Measurements from ENCODE around the gene KLHL11. TPM values are rescaled to one million over a fixed set of nuclear protein-coding genes. Genes with fewer than 3 reads are reported as not detected.
A peak's percentile ranks its signal among the peaks of the same experiment; 100 is the strongest.
"Not testable (repeated sequence)": the region's sequence is repeated elsewhere in the genome, so short reads cannot be mapped to it uniquely, and the experiment has no call there.

KLHL11 gene
- total and polyA plus RNA-seq, 2 donors (not counting 1 experiment from before 2014, with no cell fraction given), result 8.7 to 24.4 TPM

DNA sequence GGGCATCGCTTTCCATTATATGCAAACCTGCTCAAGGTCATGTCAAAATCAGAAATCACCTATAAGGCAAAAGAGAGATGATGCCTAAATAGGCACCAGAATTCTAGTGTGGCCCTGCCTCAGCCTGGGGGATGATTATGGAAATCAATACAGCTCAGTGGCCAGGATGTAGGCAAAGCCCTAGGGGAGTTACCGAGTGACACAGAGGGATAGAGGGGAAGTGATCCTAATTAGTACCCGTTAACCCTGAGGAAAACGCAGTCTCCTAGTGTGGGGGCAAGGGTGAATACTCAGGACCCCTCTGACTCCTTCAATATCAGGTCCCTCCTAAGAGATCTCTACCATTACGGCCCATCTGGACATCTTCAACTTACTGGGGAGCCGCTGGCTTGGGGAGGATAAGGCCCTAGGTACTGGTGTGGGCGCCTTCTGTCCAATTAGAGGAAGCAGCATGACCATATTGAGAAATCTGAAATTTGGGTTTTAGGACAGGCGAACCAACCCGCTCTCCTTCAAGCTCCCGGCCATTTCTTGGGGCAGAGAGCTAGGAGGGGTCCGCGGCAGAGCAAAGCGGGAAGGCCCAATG lies 29.9 kb downstream of the KLHL11 start:
- peak overlapping the region; percentile 80 for H3K4me2 ChIP-seq (ENCODE audit: extremely low read depth, insufficient read depth, low read length)
- H3K27ac ChIP-seq (ENCODE audit: insufficient read depth, low read length), result no peak overlapping the region
- H3K4me1 ChIP-seq (ENCODE audit: control insufficient read depth, extremely low read depth, insufficient read depth, low read length), result peaks cover 2% of the 10 kb centered on the region
- H4K20me1 ChIP-seq (ENCODE audit: control insufficient read depth, extremely low read depth, insufficient read depth, low read length), result no peaks in the 10 kb centered on the region
- TF ChIP-seq EZH2 (IDR thresholded peaks at IDR 0.05; ENCODE audit: low read length, missing control alignments), result no peak
- TF ChIP-seq, protein P1, sequence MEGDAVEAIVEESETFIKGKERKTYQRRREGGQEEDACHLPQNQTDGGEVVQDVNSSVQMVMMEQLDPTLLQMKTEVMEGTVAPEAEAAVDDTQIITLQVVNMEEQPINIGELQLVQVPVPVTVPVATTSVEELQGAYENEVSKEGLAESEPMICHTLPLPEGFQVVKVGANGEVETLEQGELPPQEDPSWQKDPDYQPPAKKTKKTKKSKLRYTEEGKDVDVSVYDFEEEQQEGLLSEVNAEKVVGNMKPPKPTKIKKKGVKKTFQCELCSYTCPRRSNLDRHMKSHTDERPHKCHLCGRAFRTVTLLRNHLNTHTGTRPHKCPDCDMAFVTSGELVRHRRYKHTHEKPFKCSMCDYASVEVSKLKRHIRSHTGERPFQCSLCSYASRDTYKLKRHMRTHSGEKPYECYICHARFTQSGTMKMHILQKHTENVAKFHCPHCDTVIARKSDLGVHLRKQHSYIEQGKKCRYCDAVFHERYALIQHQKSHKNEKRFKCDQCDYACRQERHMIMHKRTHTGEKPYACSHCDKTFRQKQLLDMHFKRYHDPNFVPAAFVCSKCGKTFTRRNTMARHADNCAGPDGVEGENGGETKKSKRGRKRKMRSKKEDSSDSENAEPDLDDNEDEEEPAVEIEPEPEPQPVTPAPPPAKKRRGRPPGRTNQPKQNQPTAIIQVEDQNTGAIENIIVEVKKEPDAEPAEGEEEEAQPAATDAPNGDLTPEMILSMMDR (conservative IDR thresholded peaks at IDR 0.05 in 1 of 2, IDR thresholded peaks at IDR 0.05 in 1 of 2; ENCODE audit: low read depth in 1 of 2, low read length in 2 of 2), result no peak
- H2AFZ ChIP-seq (ENCODE audit: low read length), result no peak overlapping the region
- H3K36me3 ChIP-seq (ENCODE audit: control insufficient read depth, insufficient read depth, low read length), result no peaks in the 10 kb centered on the region
- H3K27me3 ChIP-seq (ENCODE audit: control insufficient read depth, insufficient read depth, low read length), result no peaks in the 10 kb centered on the region
- no peaks in the 10 kb centered on the region for H3K9me3 ChIP-seq (ENCODE audit: control insufficient read depth, insufficient read depth, low read depth, low read length)
- peak in 1 of 2 donors; percentile 7 for DNase-seq (ENCODE audit: low read depth in 2 of 2)
- H3K9ac ChIP-seq (ENCODE audit: insufficient read depth, low read length), result peak overlapping the region; percentile 44
- no peaks in the 10 kb centered on the region for H3K79me2 ChIP-seq (ENCODE audit: control insufficient read depth, insufficient read depth, low read length)
- peak overlapping the region; percentile 57 to 82 (median 66) for H3K4me3 ChIP-seq (replicated peaks in 1 of 4; ENCODE audit: control extremely low read depth in 1 of 4, insufficient read depth in 1 of 4, low read depth in 3 of 4, low read length in 4 of 4)

DNA sequence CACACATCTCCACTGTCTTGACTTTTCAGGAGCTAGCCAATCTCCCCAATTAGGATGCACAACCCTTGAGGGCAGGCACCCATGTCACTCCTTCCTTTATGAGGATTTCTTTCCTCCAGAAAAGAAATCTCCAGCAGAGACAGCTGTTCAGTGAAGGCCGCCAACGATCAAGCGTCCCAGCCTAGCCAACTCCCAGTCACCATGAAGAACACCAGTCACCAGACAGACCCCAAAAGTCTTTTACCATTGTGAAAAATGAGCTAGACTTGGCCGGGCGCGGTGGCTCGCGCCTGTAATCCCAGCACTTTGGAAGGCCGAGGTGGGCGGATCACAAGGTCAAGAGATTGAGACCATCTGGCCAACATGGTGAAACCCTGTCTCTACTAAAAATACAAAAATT lies 35.3 kb downstream of the KLHL11 start:
- not testable (repeated sequence) for H3K79me2 ChIP-seq (ENCODE audit: control insufficient read depth, insufficient read depth, low read length); H3K27me3 ChIP-seq (ENCODE audit: control insufficient read depth, insufficient read depth, low read length); H4K20me1 ChIP-seq (ENCODE audit: control insufficient read depth, extremely low read depth, insufficient read depth, low read length); H3K9me3 ChIP-seq (ENCODE audit: control insufficient read depth, insufficient read depth, low read depth, low read length); H2AFZ ChIP-seq (ENCODE audit: low read length); H3K9ac ChIP-seq (ENCODE audit: insufficient read depth, low read length); H3K36me3 ChIP-seq (ENCODE audit: control insufficient read depth, insufficient read depth, low read length); DNase-seq (ENCODE audit: low read depth in 2 of 2); H3K27ac ChIP-seq (ENCODE audit: insufficient read depth, low read length); H3K4me2 ChIP-seq (ENCODE audit: extremely low read depth, insufficient read depth, low read length); H3K4me3 ChIP-seq (replicated peaks in 1 of 4; ENCODE audit: control extremely low read depth in 1 of 4, insufficient read depth in 1 of 4, low read depth in 3 of 4, low read length in 4 of 4); H3K4me1 ChIP-seq (ENCODE audit: control insufficient read depth, extremely low read depth, insufficient read depth, low read length)

DNA sequence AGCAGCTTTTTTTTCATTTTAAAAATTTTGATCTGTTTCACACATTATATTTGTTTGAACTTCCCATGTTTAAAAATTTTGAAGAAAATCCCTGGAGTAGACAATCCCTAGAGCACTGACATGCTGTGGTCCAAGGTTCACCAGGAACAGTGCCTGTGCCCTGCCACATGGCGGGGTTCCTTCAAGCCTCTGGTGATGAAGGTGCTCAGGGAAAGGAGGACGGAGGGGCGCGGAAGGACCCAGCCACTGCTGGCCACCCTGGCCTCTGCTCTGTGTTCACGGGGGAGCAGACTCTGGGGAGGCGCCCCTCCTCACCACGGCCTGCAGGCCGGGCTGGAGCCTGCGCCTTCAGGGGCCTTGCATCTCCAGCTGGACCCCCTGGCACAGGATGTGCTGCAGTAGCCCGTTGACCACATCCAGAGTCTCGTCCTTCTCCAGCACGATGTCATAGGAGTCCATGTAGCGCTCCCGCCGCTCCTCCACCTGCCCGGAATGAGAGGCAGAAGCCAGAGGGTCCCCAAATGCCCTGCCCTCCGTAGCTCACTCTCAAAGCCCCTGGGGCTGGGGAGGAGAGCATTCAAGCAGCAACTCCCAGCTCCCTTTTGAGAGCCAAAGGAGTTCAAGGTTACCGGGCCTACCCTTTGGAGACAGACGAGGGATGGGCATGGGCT lies 39.9 kb downstream of the KLHL11 start:
- no peak overlapping the region for H3K4me2 ChIP-seq (ENCODE audit: extremely low read depth, insufficient read depth, low read length)
- no peak overlapping the region for H3K27ac ChIP-seq (ENCODE audit: insufficient read depth, low read length)
- no peak overlapping the region for H2AFZ ChIP-seq (ENCODE audit: low read length)
- H3K4me3 ChIP-seq (replicated peaks in 1 of 4; ENCODE audit: control extremely low read depth in 1 of 4, insufficient read depth in 1 of 4, low read depth in 3 of 4, low read length in 4 of 4), result no peak overlapping the region
- H3K4me1 ChIP-seq (ENCODE audit: control insufficient read depth, extremely low read depth, insufficient read depth, low read length), result no peaks in the 10 kb centered on the region
- no peak overlapping the region for H3K9ac ChIP-seq (ENCODE audit: insufficient read depth, low read length)
- no peak for DNase-seq (ENCODE audit: low read depth in 2 of 2)
- no peaks in the 10 kb centered on the region for H3K79me2 ChIP-seq (ENCODE audit: control insufficient read depth, insufficient read depth, low read length)
- no peaks in the 10 kb centered on the region for H3K27me3 ChIP-seq (ENCODE audit: control insufficient read depth, insufficient read depth, low read length)
- H4K20me1 ChIP-seq (ENCODE audit: control insufficient read depth, extremely low read depth, insufficient read depth, low read length), result no peaks in the 10 kb centered on the region
- TF ChIP-seq, protein P1 (conservative IDR thresholded peaks at IDR 0.05 in 1 of 2, IDR thresholded peaks at IDR 0.05 in 1 of 2; ENCODE audit: low read depth in 1 of 2, low read length in 2 of 2), result no peak
- no peak for TF ChIP-seq EZH2 (IDR thresholded peaks at IDR 0.05; ENCODE audit: low read length, missing control alignments)
- no peaks in the 10 kb centered on the region for H3K9me3 ChIP-seq (ENCODE audit: control insufficient read depth, insufficient read depth, low read depth, low read length)
- peaks cover 9% of the 10 kb centered on the region for H3K36me3 ChIP-seq (ENCODE audit: control insufficient read depth, insufficient read depth, low read length)
